Osteoblast (primary cell): ENCODE measurements around the gene CAMK2G. TPM values are rescaled to one million over a fixed set of nuclear protein-coding genes. Genes with fewer than 3 reads are reported as not detected.

Experiments used
- DNase-seq: peaks from one replicate; pipeline ENCODE4 v3.0.0; 2011; ENCODE audit warnings: low spot score, mixed read lengths; ENCODE audit not compliant: insufficient read length; ENCODE audit errors: missing footprints
- H2AFZ ChIP-seq: 2 replicates; pipeline ENCODE4 v1.6.0; 2011; ENCODE audit warnings: mild to moderate bottlenecking, low read length
- H3K27ac ChIP-seq: 2 replicates; pipeline ENCODE4 v1.5.1; 2011; ENCODE audit warnings: mild to moderate bottlenecking, low read depth, low read length, moderate library complexity
- H3K27me3 ChIP-seq: 2 replicates; pipeline ENCODE4 v1.6.0; 2012; ENCODE audit warnings: mild to moderate bottlenecking, control low read depth, inconsistent platforms, low read length, moderate library complexity; ENCODE audit not compliant: insufficient read depth
- H3K36me3 ChIP-seq: 2 replicates; pipeline ENCODE4 v1.5.1; 2011; ENCODE audit warnings: mild to moderate bottlenecking, low read length, control low read depth, moderate library complexity; ENCODE audit not compliant: insufficient read depth
- H3K4me1 ChIP-seq: 2 replicates; pipeline ENCODE4 v1.5.1; 2011; ENCODE audit warnings: mild to moderate bottlenecking, low read length, control low read depth, moderate library complexity; ENCODE audit not compliant: insufficient read depth
- H3K4me2 ChIP-seq: 2 replicates; pipeline ENCODE4 v1.6.0; 2011; ENCODE audit warnings: mild to moderate bottlenecking, low read length; ENCODE audit not compliant: insufficient read depth
- H3K4me3 ChIP-seq: fragments of 200-600 bp; sonication (generic); 3 replicates; pipeline ENCODE4 v1.5.1; 2012; ENCODE audit warnings: mild to moderate bottlenecking, low read length, inconsistent platforms; ENCODE audit not compliant: insufficient read depth
- H3K79me2 ChIP-seq: 2 replicates; pipeline ENCODE4 v1.6.0; 2012; ENCODE audit warnings: mild to moderate bottlenecking, low read length, control low read depth, inconsistent platforms; ENCODE audit not compliant: insufficient read depth
- H3K9me3 ChIP-seq: 2 replicates; pipeline ENCODE4 v1.5.1; 2011; ENCODE audit warnings: low read depth, low read length, control low read depth
- H4K20me1 ChIP-seq: 2 replicates; pipeline ENCODE4 v1.6.0; 2012; ENCODE audit warnings: mild to moderate bottlenecking, low read length, control low read depth; ENCODE audit not compliant: insufficient read depth
- total RNA-seq: library from RNA; depleted of rRNA; stranded (reverse); fragments of >200 nt; gene quantifications from 2 replicates; pipeline ENCODE4 v1.2.3, GENCODE V29; 2012
- TF ChIP-seq, protein P1 (sequence below): IDR thresholded peaks from 2 replicates; pipeline ENCODE4 v1.5.1; 2011; ENCODE audit warnings: mild to moderate bottlenecking, low read depth, low read length, moderate library complexity; ENCODE audit errors: extremely low read depth

The CAMK2G gene
- total RNA-seq, 1 donor = 22.4 TPM

GRCh38 chr10:73779539-73780197, 94.7 kb downstream of the CAMK2G start:
- peaks cover 38% of the 10 kb centered on the region for H3K36me3 ChIP-seq
- DNase-seq = peak; percentile 48
- TF ChIP-seq, protein P1, sequence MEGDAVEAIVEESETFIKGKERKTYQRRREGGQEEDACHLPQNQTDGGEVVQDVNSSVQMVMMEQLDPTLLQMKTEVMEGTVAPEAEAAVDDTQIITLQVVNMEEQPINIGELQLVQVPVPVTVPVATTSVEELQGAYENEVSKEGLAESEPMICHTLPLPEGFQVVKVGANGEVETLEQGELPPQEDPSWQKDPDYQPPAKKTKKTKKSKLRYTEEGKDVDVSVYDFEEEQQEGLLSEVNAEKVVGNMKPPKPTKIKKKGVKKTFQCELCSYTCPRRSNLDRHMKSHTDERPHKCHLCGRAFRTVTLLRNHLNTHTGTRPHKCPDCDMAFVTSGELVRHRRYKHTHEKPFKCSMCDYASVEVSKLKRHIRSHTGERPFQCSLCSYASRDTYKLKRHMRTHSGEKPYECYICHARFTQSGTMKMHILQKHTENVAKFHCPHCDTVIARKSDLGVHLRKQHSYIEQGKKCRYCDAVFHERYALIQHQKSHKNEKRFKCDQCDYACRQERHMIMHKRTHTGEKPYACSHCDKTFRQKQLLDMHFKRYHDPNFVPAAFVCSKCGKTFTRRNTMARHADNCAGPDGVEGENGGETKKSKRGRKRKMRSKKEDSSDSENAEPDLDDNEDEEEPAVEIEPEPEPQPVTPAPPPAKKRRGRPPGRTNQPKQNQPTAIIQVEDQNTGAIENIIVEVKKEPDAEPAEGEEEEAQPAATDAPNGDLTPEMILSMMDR = no peak
- H3K9me3 ChIP-seq = no peaks in the 10 kb centered on the region
- peaks cover 83% of the 10 kb centered on the region for H3K79me2 ChIP-seq
- no peak overlapping the region for H3K27ac ChIP-seq
- no peak overlapping the region for H3K4me2 ChIP-seq
- peaks cover 11% of the 10 kb centered on the region for H4K20me1 ChIP-seq
- peaks cover 35% of the 10 kb centered on the region for H3K4me1 ChIP-seq
- H2AFZ ChIP-seq = no peak overlapping the region
- H3K27me3 ChIP-seq = no peaks in the 10 kb centered on the region
- H3K4me3 ChIP-seq = no peak overlapping the region

DNA sequence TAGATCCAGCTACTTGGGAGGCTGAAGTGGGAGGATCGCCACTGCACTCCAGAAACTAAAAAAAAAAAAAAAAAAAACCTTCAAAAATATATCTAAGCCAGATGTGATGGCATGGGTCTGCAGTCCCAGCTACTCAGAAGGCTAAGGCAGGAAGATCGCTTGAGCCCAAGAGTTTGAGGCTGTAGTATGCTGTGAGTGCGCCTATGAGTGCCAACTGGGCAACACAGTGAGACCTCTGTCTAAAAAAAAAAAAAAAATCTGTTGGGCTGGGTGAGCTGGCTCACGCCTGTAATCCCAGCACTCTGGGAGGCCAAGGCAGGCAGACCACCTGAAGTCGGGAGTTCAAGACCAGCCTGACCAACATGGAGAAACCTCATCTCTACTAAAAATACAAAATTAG, 95.3 kb downstream of the CAMK2G start:
- Histone ChIP-seq H3K27me3 (no peaks in the 10 kb centered on the region), H4K20me1 (peaks cover 16% of the 10 kb centered on the region), H3K27ac (no peak overlapping the region), H3K79me2 (peaks cover 86% of the 10 kb centered on the region), H3K9me3 (no peaks in the 10 kb centered on the region), H2AFZ (no peak overlapping the region), H3K36me3 (peaks cover 40% of the 10 kb centered on the region), H3K4me3 (no peak overlapping the region), H3K4me1 (peaks cover 41% of the 10 kb centered on the region), H3K4me2 (no peak overlapping the region)
- no peak for DNase-seq
- TF ChIP-seq, protein P1 = no peak

GRCh38 chr10:73774637-73775036, 99.7 kb downstream of the CAMK2G start:
- Histone ChIP-seq H4K20me1 (peaks cover 26% of the 10 kb centered on the region), H3K27me3 (no peaks in the 10 kb centered on the region), H3K4me3 (peak overlapping the region; percentile 53), H3K9me3 (no peaks in the 10 kb centered on the region), H3K79me2 (peaks cover 58% of the 10 kb centered on the region), H3K4me2 (peak overlapping the region; percentile 92), H3K36me3 (peaks cover 48% of the 10 kb centered on the region), H3K4me1 (peaks cover 36% of the 10 kb centered on the region), H2AFZ (no peak overlapping the region), H3K27ac (no peak overlapping the region)
- no peak for DNase-seq
- TF ChIP-seq, protein P1 = no peak

DNA sequence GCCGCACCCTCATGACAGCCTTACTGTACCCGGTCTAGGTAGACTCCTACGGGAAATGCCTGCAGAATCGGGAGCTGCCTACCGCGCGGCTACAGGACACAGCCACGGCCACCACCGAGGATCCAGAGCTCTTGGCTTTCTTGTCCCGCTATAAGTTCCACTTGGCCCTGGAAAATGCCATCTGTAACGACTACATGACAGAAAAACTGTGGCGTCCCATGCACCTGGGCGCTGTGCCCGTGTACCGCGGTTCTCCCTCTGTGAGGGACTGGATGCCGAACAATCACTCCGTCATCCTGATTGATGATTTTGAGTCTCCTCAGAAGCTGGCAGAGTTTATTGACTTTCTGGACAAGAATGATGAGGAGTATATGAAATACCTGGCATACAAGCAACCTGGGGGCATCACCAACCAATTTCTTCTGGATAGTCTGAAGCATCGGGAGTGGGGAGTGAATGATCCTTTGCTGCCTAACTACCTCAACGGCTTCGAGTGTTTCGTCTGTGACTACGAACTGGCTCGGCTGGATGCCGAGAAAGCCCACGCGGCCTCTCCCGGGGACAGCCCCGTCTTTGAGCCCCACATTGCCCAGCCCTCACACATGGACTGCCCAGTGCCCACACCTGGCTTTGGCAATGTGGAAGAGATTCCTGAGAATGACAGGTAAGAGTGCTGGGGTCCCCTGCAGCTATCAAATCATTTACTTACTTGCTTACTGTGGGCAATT, 101.0 kb downstream of the CAMK2G start:
- TF ChIP-seq, protein P1 = no peak

More for the DNA sequence above, 101.0 kb downstream of the CAMK2G start:
- peak; percentile 66 for DNase-seq
- Histone ChIP-seq H3K4me1 (peaks cover 34% of the 10 kb centered on the region), H3K27me3 (no peaks in the 10 kb centered on the region), H4K20me1 (peaks cover 26% of the 10 kb centered on the region), H3K4me2 (peak overlapping the region; percentile 92), H3K79me2 (peaks cover 51% of the 10 kb centered on the region), H3K36me3 (peaks cover 51% of the 10 kb centered on the region), H3K4me3 (peak overlapping the region; percentile 93), H2AFZ (peak overlapping the region; percentile 42), H3K9me3 (no peaks in the 10 kb centered on the region), H3K27ac (peak overlapping the region; percentile 85)
